ENCODE results near the gene FAM3A. TPM values are rescaled to one million over a fixed set of nuclear protein-coding genes. Genes with fewer than 3 reads are reported as not detected.
A peak's percentile ranks its signal among the peaks of the same experiment; 100 is the strongest.

The FAM3A gene
- total and polyA plus RNA-seq, 10 donors: 29.1 to 54.5 (median 35.0) TPM

- 1 to 37% (median 10%) methylated on average over 3 to 88 of the region's 88 CpGs for WGBS, 5 donors
- peak; percentile 87 for DNase-seq
Observed at GRCh38 chrX:154458116-154458953, 57.7 kb downstream of the FAM3A start, which contains the start of gene PLXNA3. PLXNA3 (plus strand) TSS chrX:154458281; CDS start chrX:154460184, 1,903 bp downstream.

GRCh38 chrX:154457491-154458115 lies 58.4 kb downstream of the FAM3A start:
- DNase-seq: peak; percentile 89
- Histone ChIP-seq H3K36me3 (peaks cover 0 to 29% (median 0%) of the 10 kb centered on the region in 6 donors), H3K4me1 (peaks cover 0 to 27% (median 13%) of the 10 kb centered on the region in 6 donors), H3K4me3 (peak overlapping the region; percentile 16 to 80 (median 48)), H3K9me3 (no peaks in the 10 kb centered on the region), H3K27me3 (replicated peaks in 1 of 7) (peaks cover 0 to 5% (median 0%) of the 10 kb centered on the region in 7 donors), H3K27ac (peak overlapping the region in 7 of 8 donors; percentile 54 to 89 (median 72))
- WGBS, 5 donors: 3 to 55% (median 12%) methylated on average over 25 to 65 of the region's 65 CpGs
- intact Hi-C loops (cut with DNase I; ENCODE audit: low total_unique reads): no loop called here
- TF ChIP-seq CTCF (IDR thresholded peaks at IDR 0.05 in 8 of 11, conservative IDR thresholded peaks at IDR 0.05 in 3 of 11) (no peak), POLR2AphosphoS5 (IDR thresholded peaks at IDR 0.05) (peak in 1 of 3 donors; percentile 31), POLR2A (IDR thresholded peaks at IDR 0.05) (no peak)

More at GRCh38 chrX:154458116-154458953, 57.7 kb downstream of the FAM3A start, which contains the start of gene PLXNA3:
- H3K4me1 ChIP-seq: peaks cover 0 to 27% (median 13%) of the 10 kb centered on the region in 6 donors
- TF ChIP-seq POLR2AphosphoS5 (IDR thresholded peaks at IDR 0.05): peak; percentile 41 to 84 (median 61)
- TF ChIP-seq POLR2A (IDR thresholded peaks at IDR 0.05): peak in 1 of 3 donors; percentile 41
- TF ChIP-seq CTCF (IDR thresholded peaks at IDR 0.05 in 8 of 11, conservative IDR thresholded peaks at IDR 0.05 in 3 of 11): no peak
- intact Hi-C loops (cut with DNase I; ENCODE audit: low total_unique reads): no loop called here
- no peaks in the 10 kb centered on the region for H3K9me3 ChIP-seq
- peaks cover 0 to 5% (median 0%) of the 10 kb centered on the region in 7 donors for H3K27me3 ChIP-seq (replicated peaks in 1 of 7)
- peaks cover 0 to 33% (median 2%) of the 10 kb centered on the region in 6 donors for H3K36me3 ChIP-seq
- H3K4me3 ChIP-seq: peak within 1 kb of the TSS; percentile 43 to 80 (median 53)
- H3K27ac ChIP-seq: peak within 1 kb of the TSS in 7 of 8 donors; percentile 54 to 89 (median 72)

Small RNA genes within 50 kb of the gene (small RNA-seq; reads per million reads assigned to genes)
- 0 reads per million in 4 donors for gene RN7SL697P

Other genes with a start within 250 kb of the FAM3A start
- gene TEX28, start 221.1 kb downstream of the FAM3A start, total RNA-seq: not detected
- not detected for gene TEX28, start 221.1 kb downstream of the FAM3A start, polyA plus RNA-seq
- gene TKTL1, start 220.4 kb downstream of the FAM3A start, total RNA-seq: 1 to 10 TPM in 3 of 7 donors, under 1 TPM in 3, not detected in 1; 0.42 to 3.7 (median 1.2) TPM
- under 1 TPM; 0.13 to 0.57 (median 0.24) TPM for gene TKTL1, start 220.4 kb downstream of the FAM3A start, polyA plus RNA-seq
- 1,000 to 10,000 TPM in 1 of 7 donors, 100 to 1,000 TPM in 6; 401 to 1,447 (median 668) TPM for gene FLNA, start 141.6 kb downstream of the FAM3A start, total RNA-seq
- 100 to 1,000 TPM; 259 to 548 (median 322) TPM for gene FLNA, start 141.6 kb downstream of the FAM3A start, polyA plus RNA-seq
- 10 to 100 TPM; 29.8 to 56.3 (median 49.9) TPM for gene EMD, start 136.9 kb downstream of the FAM3A start, total RNA-seq
- gene EMD, start 136.9 kb downstream of the FAM3A start, polyA plus RNA-seq: 10 to 100 TPM; 77.8 to 83.1 (median 78.9) TPM
- gene RPL10, start 117.9 kb downstream of the FAM3A start, total RNA-seq: 1,000 to 10,000 TPM; 2,711 to 4,089 (median 3,238) TPM
- gene RPL10, start 117.9 kb downstream of the FAM3A start, polyA plus RNA-seq: 1,000 to 10,000 TPM; 6,919 to 9,324 (median 8,870) TPM
- 10 to 100 TPM; 25.9 to 54.5 (median 43.5) TPM for gene DNASE1L1, start 107.0 kb downstream of the FAM3A start, total RNA-seq
- gene DNASE1L1, start 107.0 kb downstream of the FAM3A start, polyA plus RNA-seq: 10 to 100 TPM; 18.1 to 26.5 (median 22.5) TPM
- gene TAFAZZIN, start 104.7 kb downstream of the FAM3A start, total RNA-seq: 100 to 1,000 TPM in 1 of 7 donors, 10 to 100 TPM in 6; 70.1 to 107 (median 76.3) TPM
- 100 to 1,000 TPM in 2 of 3 donors, 10 to 100 TPM in 1; 65.7 to 135 (median 115) TPM for gene TAFAZZIN, start 104.7 kb downstream of the FAM3A start, polyA plus RNA-seq
- gene ATP6AP1, start 87.6 kb downstream of the FAM3A start, total RNA-seq: 100 to 1,000 TPM in 3 of 7 donors, 10 to 100 TPM in 4; 80.3 to 127 (median 99.9) TPM
- gene ATP6AP1, start 87.6 kb downstream of the FAM3A start, polyA plus RNA-seq: 10 to 100 TPM; 34.2 to 62.3 (median 44.1) TPM
- gene GDI1, start 79.1 kb downstream of the FAM3A start, total RNA-seq: 100 to 1,000 TPM in 6 of 7 donors, 10 to 100 TPM in 1; 88.7 to 137 (median 111) TPM
- gene GDI1, start 79.1 kb downstream of the FAM3A start, polyA plus RNA-seq: 100 to 1,000 TPM in 2 of 3 donors, 10 to 100 TPM in 1; 56.2 to 125 (median 107) TPM
- 10 to 100 TPM; 30.3 to 53.9 (median 45.5) TPM for gene FAM50A, start 72.1 kb downstream of the FAM3A start, total RNA-seq
- gene FAM50A, start 72.1 kb downstream of the FAM3A start, polyA plus RNA-seq: 100 to 1,000 TPM in 1 of 3 donors, 10 to 100 TPM in 2; 65.7 to 123 (median 99.4) TPM
- gene PLXNA3, start 58.0 kb downstream of the FAM3A start, total RNA-seq: 10 to 100 TPM in 6 of 7 donors, 1 to 10 TPM in 1; 9.1 to 46.8 (median 27.2) TPM
- 10 to 100 TPM in 1 of 3 donors, 1 to 10 TPM in 2; 2.5 to 11.6 (median 4.1) TPM for gene PLXNA3, start 58.0 kb downstream of the FAM3A start, polyA plus RNA-seq
- 10 to 100 TPM; 11.8 to 25.2 (median 16.7) TPM for gene LAGE3, start 37.0 kb downstream of the FAM3A start, total RNA-seq
- gene LAGE3, start 37.0 kb downstream of the FAM3A start, polyA plus RNA-seq: 10 to 100 TPM; 15.0 to 27.7 (median 27.3) TPM
- gene UBL4A, start 29.6 kb downstream of the FAM3A start, total RNA-seq: 10 to 100 TPM; 18.6 to 36.3 (median 23.1) TPM
- 10 to 100 TPM; 13.4 to 27.1 (median 20.6) TPM for gene UBL4A, start 29.6 kb downstream of the FAM3A start, polyA plus RNA-seq
- 10 to 100 TPM; 15.9 to 21.8 (median 17.4) TPM for gene SLC10A3, start 25.6 kb downstream of the FAM3A start, total RNA-seq
- 10 to 100 TPM; 11.0 to 17.0 (median 14.1) TPM for gene SLC10A3, start 25.6 kb downstream of the FAM3A start, polyA plus RNA-seq
- gene G6PD, start 30.6 kb upstream of the FAM3A start, total RNA-seq: 10 to 100 TPM; 57.0 to 93.1 (median 70.3) TPM
- gene G6PD, start 30.6 kb upstream of the FAM3A start, polyA plus RNA-seq: 10 to 100 TPM; 15.5 to 34.2 (median 15.7) TPM
- gene IKBKG, start 31.4 kb upstream of the FAM3A start, total RNA-seq: 10 to 100 TPM; 18.9 to 66.6 (median 39.1) TPM
- 10 to 100 TPM; 21.5 to 52.8 (median 49.9) TPM for gene IKBKG, start 31.4 kb upstream of the FAM3A start, polyA plus RNA-seq
- not detected for gene CTAG1A, start 68.9 kb upstream of the FAM3A start, total RNA-seq
- not detected for gene CTAG1A, start 68.9 kb upstream of the FAM3A start, polyA plus RNA-seq
- gene CTAG1B, start 103.0 kb upstream of the FAM3A start, total RNA-seq: not detected
- gene CTAG1B, start 103.0 kb upstream of the FAM3A start, polyA plus RNA-seq: not detected
- gene CTAG2, start 137.3 kb upstream of the FAM3A start, total RNA-seq: under 1 TPM in 1 of 7 donors, not detected in 6; 0.46 TPM
- gene CTAG2, start 137.3 kb upstream of the FAM3A start, polyA plus RNA-seq: 1 to 10 TPM in 1 of 3 donors, under 1 TPM in 1, not detected in 1; 0.10 to 7.9 TPM
- 10 to 100 TPM; 22.1 to 40.3 (median 36.1) TPM for gene GAB3, start 234.8 kb upstream of the FAM3A start, total RNA-seq
- gene GAB3, start 234.8 kb upstream of the FAM3A start, polyA plus RNA-seq: 1 to 10 TPM; 7.4 to 8.4 (median 7.9) TPM
- gene DKC1, start 246.6 kb upstream of the FAM3A start, total RNA-seq: 10 to 100 TPM; 32.0 to 54.4 (median 39.3) TPM
- 10 to 100 TPM; 34.0 to 42.7 (median 38.8) TPM for gene DKC1, start 246.6 kb upstream of the FAM3A start, polyA plus RNA-seq

Data from spleen (tissue), 11 donors.